Measurements from ENCODE around the gene SLC44A5. TPM values are rescaled to one million over a fixed set of nuclear protein-coding genes. Genes with fewer than 3 reads are reported as not detected.
"Not testable (repeated sequence)": the region's sequence is repeated elsewhere in the genome, so short reads cannot be mapped to it uniquely, and the experiment has no call there.

SLC44A5 gene
- polyA plus RNA-seq, 3 donors: not detected

DNA sequence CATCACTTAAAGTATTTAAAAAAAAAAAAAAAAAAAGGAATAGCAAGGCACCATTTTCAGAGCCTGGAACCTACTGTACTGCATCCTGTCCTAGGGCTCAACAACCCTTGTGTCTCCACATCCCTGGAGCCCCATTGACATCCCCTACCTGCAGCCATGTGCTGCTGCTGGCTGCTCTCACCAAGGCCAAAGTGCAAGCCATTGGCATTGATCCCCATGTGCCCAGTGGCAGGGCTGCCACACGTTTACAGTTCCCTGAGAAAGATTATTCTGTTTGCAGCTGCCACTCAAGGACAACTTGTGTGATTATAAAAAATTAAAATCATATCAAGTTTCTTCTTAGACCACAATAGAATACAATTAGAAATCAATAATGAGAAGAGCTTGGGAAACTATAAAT lies 346.8 kb downstream of the SLC44A5 start:
- H3K79me2 ChIP-seq (ENCODE audit: insufficient read depth, low read length): no peaks in the 10 kb centered on the region
- Mint-ChIP-seq H3K27ac (no peak overlapping the region), H3K36me3 (no peaks in the 10 kb centered on the region), H3K27me3 (ENCODE audit: low read depth in 3 of 3) (peaks cover 2 to 3% (median 2%) of the 10 kb centered on the region in 3 donors), H3K4me3 (no peak overlapping the region), H3K4me1 (no peaks in the 10 kb centered on the region), H3K9me3 (no peaks in the 10 kb centered on the region)
- H3K4me3 ChIP-seq (replicated peaks in 1 of 3; ENCODE audit: low read depth in 2 of 3, low read length in 3 of 3): no peak overlapping the region
- H3K27ac ChIP-seq (ENCODE audit: low read depth in 1 of 2, low read length in 2 of 2): no peak overlapping the region
- no peaks in the 10 kb centered on the region for H3K27me3 ChIP-seq (ENCODE audit: control insufficient read depth in 2 of 2, insufficient read depth in 2 of 2, low read length in 2 of 2)
- H4K20me1 ChIP-seq (ENCODE audit: insufficient read depth, low read length): no peaks in the 10 kb centered on the region
- H3K9ac ChIP-seq (ENCODE audit: insufficient read depth, low read length, poor library complexity, severe bottlenecking): no peak overlapping the region
- H3K4me1 ChIP-seq (ENCODE audit: control insufficient read depth in 1 of 2, insufficient read depth in 2 of 2, low read length in 2 of 2): no peaks in the 10 kb centered on the region
- H3K9me3 ChIP-seq (replicated peaks in 1 of 2; ENCODE audit: control insufficient read depth in 1 of 2, insufficient read depth in 1 of 2, low read length in 2 of 2): no peaks in the 10 kb centered on the region
- TF ChIP-seq, protein P1, sequence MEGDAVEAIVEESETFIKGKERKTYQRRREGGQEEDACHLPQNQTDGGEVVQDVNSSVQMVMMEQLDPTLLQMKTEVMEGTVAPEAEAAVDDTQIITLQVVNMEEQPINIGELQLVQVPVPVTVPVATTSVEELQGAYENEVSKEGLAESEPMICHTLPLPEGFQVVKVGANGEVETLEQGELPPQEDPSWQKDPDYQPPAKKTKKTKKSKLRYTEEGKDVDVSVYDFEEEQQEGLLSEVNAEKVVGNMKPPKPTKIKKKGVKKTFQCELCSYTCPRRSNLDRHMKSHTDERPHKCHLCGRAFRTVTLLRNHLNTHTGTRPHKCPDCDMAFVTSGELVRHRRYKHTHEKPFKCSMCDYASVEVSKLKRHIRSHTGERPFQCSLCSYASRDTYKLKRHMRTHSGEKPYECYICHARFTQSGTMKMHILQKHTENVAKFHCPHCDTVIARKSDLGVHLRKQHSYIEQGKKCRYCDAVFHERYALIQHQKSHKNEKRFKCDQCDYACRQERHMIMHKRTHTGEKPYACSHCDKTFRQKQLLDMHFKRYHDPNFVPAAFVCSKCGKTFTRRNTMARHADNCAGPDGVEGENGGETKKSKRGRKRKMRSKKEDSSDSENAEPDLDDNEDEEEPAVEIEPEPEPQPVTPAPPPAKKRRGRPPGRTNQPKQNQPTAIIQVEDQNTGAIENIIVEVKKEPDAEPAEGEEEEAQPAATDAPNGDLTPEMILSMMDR (IDR thresholded peaks at IDR 0.05): peak; percentile 2
- H2AFZ ChIP-seq (ENCODE audit: insufficient read depth, low read depth, low read length, poor library complexity, severe bottlenecking): no peak overlapping the region
- no peak for DNase-seq
- no peak overlapping the region for H3K4me2 ChIP-seq (replicated peaks; ENCODE audit: extremely low read depth, low read length, poor library complexity, severe bottlenecking)
- intact Hi-C loops (cut with micrococcal nuclease): no loop called here
- no peaks in the 10 kb centered on the region for H3K36me3 ChIP-seq (replicated peaks in 1 of 2; ENCODE audit: control insufficient read depth in 1 of 2, insufficient read depth in 2 of 2, low read length in 2 of 2)
- no CpG with 5 or more reads among the region's 1 CpG for WGBS (ENCODE audit: insufficient coverage)

DNA sequence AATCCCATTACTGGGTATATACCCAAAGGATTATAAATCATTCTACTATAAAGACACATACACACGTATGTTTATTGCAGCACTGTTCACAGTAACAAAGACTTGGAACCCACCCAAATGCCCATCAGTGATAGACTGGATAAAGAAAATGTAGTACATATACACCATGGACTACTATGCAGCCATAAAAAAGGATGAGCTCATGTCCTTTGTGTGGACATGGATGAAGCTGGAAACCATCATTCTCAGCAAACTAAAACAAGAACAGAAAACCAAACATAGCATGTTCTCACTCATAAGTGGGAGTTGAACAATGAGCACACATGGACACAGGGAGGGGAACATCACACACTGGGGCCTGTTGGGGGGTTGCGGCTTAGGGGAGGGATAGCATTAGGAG lies 347.3 kb downstream of the SLC44A5 start:
- H3K36me3 ChIP-seq (replicated peaks in 1 of 2; ENCODE audit: control insufficient read depth in 1 of 2, insufficient read depth in 2 of 2, low read length in 2 of 2); H3K79me2 ChIP-seq (ENCODE audit: insufficient read depth, low read length); H3K27me3 Mint-ChIP-seq (ENCODE audit: low read depth in 3 of 3); H4K20me1 ChIP-seq (ENCODE audit: insufficient read depth, low read length); H3K27ac Mint-ChIP-seq; DNase-seq; H3K36me3 Mint-ChIP-seq; H3K4me3 Mint-ChIP-seq; H3K9me3 ChIP-seq (replicated peaks in 1 of 2; ENCODE audit: control insufficient read depth in 1 of 2, insufficient read depth in 1 of 2, low read length in 2 of 2); H3K4me2 ChIP-seq (replicated peaks; ENCODE audit: extremely low read depth, low read length, poor library complexity, severe bottlenecking); H3K4me3 ChIP-seq (replicated peaks in 1 of 3; ENCODE audit: low read depth in 2 of 3, low read length in 3 of 3); H3K27ac ChIP-seq (ENCODE audit: low read depth in 1 of 2, low read length in 2 of 2); H3K9ac ChIP-seq (ENCODE audit: insufficient read depth, low read length, poor library complexity, severe bottlenecking); H3K9me3 Mint-ChIP-seq; H3K4me1 Mint-ChIP-seq; H3K4me1 ChIP-seq (ENCODE audit: control insufficient read depth in 1 of 2, insufficient read depth in 2 of 2, low read length in 2 of 2); intact Hi-C loops (cut with micrococcal nuclease); H2AFZ ChIP-seq (ENCODE audit: insufficient read depth, low read depth, low read length, poor library complexity, severe bottlenecking); H3K27me3 ChIP-seq (ENCODE audit: control insufficient read depth in 2 of 2, insufficient read depth in 2 of 2, low read length in 2 of 2): not testable (repeated sequence)
- WGBS (ENCODE audit: insufficient coverage): no CpG with 5 or more reads among the region's 2 CpGs

DNA sequence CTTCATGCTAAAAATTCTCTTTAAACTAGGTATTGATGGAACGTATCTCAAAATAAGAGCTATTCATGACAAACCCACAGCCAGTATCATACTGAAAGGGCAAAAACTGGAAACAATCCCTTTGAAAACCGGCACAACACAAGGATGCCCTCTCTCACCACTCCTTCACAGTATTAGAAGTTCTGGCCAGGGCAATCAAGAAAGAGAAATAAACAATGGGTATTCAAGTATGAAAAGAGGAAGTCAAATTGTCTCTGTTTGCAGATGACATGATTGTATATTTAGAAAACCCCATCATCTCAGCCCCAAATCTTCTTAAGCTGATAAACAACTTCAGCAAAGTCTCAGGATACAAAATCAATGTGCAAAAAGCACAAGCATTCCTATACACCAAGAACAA lies 349.0 kb downstream of the SLC44A5 start:
- H3K9me3 ChIP-seq (replicated peaks in 1 of 2; ENCODE audit: control insufficient read depth in 1 of 2, insufficient read depth in 1 of 2, low read length in 2 of 2); H4K20me1 ChIP-seq (ENCODE audit: insufficient read depth, low read length); intact Hi-C loops (cut with micrococcal nuclease); DNase-seq; H3K79me2 ChIP-seq (ENCODE audit: insufficient read depth, low read length); H3K4me2 ChIP-seq (replicated peaks; ENCODE audit: extremely low read depth, low read length, poor library complexity, severe bottlenecking); H3K4me1 ChIP-seq (ENCODE audit: control insufficient read depth in 1 of 2, insufficient read depth in 2 of 2, low read length in 2 of 2); H3K9me3 Mint-ChIP-seq; H3K36me3 Mint-ChIP-seq; H2AFZ ChIP-seq (ENCODE audit: insufficient read depth, low read depth, low read length, poor library complexity, severe bottlenecking); H3K4me1 Mint-ChIP-seq; H3K27ac ChIP-seq (ENCODE audit: low read depth in 1 of 2, low read length in 2 of 2); H3K36me3 ChIP-seq (replicated peaks in 1 of 2; ENCODE audit: control insufficient read depth in 1 of 2, insufficient read depth in 2 of 2, low read length in 2 of 2); H3K27me3 ChIP-seq (ENCODE audit: control insufficient read depth in 2 of 2, insufficient read depth in 2 of 2, low read length in 2 of 2); H3K27me3 Mint-ChIP-seq (ENCODE audit: low read depth in 3 of 3); H3K9ac ChIP-seq (ENCODE audit: insufficient read depth, low read length, poor library complexity, severe bottlenecking); H3K4me3 Mint-ChIP-seq; H3K4me3 ChIP-seq (replicated peaks in 1 of 3; ENCODE audit: low read depth in 2 of 3, low read length in 3 of 3); H3K27ac Mint-ChIP-seq: not testable (repeated sequence)
- WGBS (ENCODE audit: insufficient coverage): no CpG with 5 or more reads among the region's 2 CpGs
